Dermis blood vessel endothelial cell (primary cell): ENCODE measurements around the gene ATP6V0B. TPM values are rescaled to one million over a fixed set of nuclear protein-coding genes. Genes with fewer than 3 reads are reported as not detected.

ENCODE experiments used
- DNase-seq: peaks from one replicate; pipeline ENCODE4 v3.0.0; 2010
- total RNA-seq: library from RNA; depleted of rRNA; stranded (reverse); fragments of >200 nt; gene quantifications from 2 replicates; pipeline ENCODE4 v1.2.3, GENCODE V29; 2014

Gene ATP6V0B
- total RNA-seq, 1 donor from 2014 or later, result 99.2 TPM

GRCh38 chr1:43946236-43947060, 28.3 kb upstream of the ATP6V0B start, which contains the start of gene IPO13:
TSS of gene IPO13 (plus strand) at chr1:43946950. CDS start at chr1:43947601, 651 bp downstream.
- DNase-seq, result peak; percentile 97

- DNase-seq, result no peak
Measured at GRCh38 chr1:43947061-43947873, 27.5 kb upstream of the ATP6V0B start.

GRCh38 chr1:43947874-43948437, 26.8 kb upstream of the ATP6V0B start:
- peak; percentile 19 for DNase-seq

GRCh38 chr1:43949678-43950077, 25.1 kb upstream of the ATP6V0B start:
- no peak for DNase-seq

- DNase-seq, result no peak
Measured at GRCh38 chr1:43951021-43951985, 23.5 kb upstream of the ATP6V0B start.

- DNase-seq, result no peak
Measured at GRCh38 chr1:43952731-43953346, 21.9 kb upstream of the ATP6V0B start.

- no peak for DNase-seq
Measured at GRCh38 chr1:43953361-43953760, 21.4 kb upstream of the ATP6V0B start.

- DNase-seq, result no peak
Measured at GRCh38 chr1:43954036-43954435, 20.7 kb upstream of the ATP6V0B start.

GRCh38 chr1:43956234-43956633, 18.5 kb upstream of the ATP6V0B start:
- no peak for DNase-seq

GRCh38 chr1:43957407-43958040, 17.2 kb upstream of the ATP6V0B start:
- DNase-seq, result no peak

- no peak for DNase-seq
Measured at GRCh38 chr1:43958351-43959255, 16.2 kb upstream of the ATP6V0B start.

GRCh38 chr1:43960798-43961197, 14.0 kb upstream of the ATP6V0B start:
- no peak for DNase-seq

GRCh38 chr1:43961692-43962091, 13.1 kb upstream of the ATP6V0B start:
- DNase-seq, result no peak

GRCh38 chr1:43962324-43962723, 12.4 kb upstream of the ATP6V0B start:
- no peak for DNase-seq

- no peak for DNase-seq
Measured at GRCh38 chr1:43963006-43963405, 11.8 kb upstream of the ATP6V0B start.

- no peak for DNase-seq
Measured at GRCh38 chr1:43963890-43964289, 10.9 kb upstream of the ATP6V0B start.

GRCh38 chr1:43965316-43965715, 9.4 kb upstream of the ATP6V0B start:
- no peak for DNase-seq

- DNase-seq, result peak; percentile 61
Measured at GRCh38 chr1:43968348-43968948, 6.3 kb upstream of the ATP6V0B start.

GRCh38 chr1:43969416-43969745, 5.4 kb upstream of the ATP6V0B start:
- no peak for DNase-seq
